KMS-11 (cell line): ENCODE results near the gene LINGO3.

ENCODE experiments used
- H2AFZ ChIP-seq: fragments of 200-600 bp; sonication (generic); 2 replicates; pipeline ENCODE4 v1.6.1; 2016; ENCODE audit warnings: antibody characterized with exemption, mixed run types, low read depth
- H3K27ac ChIP-seq: fragments of 200-600 bp; sonication (generic); 2 replicates; pipeline ENCODE4 v1.6.1; 2016; ENCODE audit warnings: mild to moderate bottlenecking, mixed run types
- H3K27me3 ChIP-seq: fragments of 200-600 bp; sonication (generic); 2 replicates; pipeline ENCODE4 v1.6.1; 2017; ENCODE audit warnings: mild to moderate bottlenecking, low read depth, mixed run types, moderate library complexity; ENCODE audit not compliant: insufficient read depth
- H3K36me3 ChIP-seq: fragments of 200-600 bp; sonication (generic); 2 replicates; pipeline ENCODE4 v1.6.1; 2017; ENCODE audit warnings: mild to moderate bottlenecking, mixed run types; ENCODE audit not compliant: insufficient read depth
- H3K4me1 ChIP-seq: fragments of 200-600 bp; sonication (generic); 2 replicates; pipeline ENCODE4 v1.6.1; 2016; ENCODE audit warnings: mild to moderate bottlenecking, low read depth, mixed run types; ENCODE audit not compliant: poor library complexity, severe bottlenecking
- H3K4me2 ChIP-seq: fragments of 200-600 bp; sonication (generic); 2 replicates; pipeline ENCODE4 v1.7.0; 2016; ENCODE audit warnings: mild to moderate bottlenecking, mixed run types
- H3K4me3 ChIP-seq: fragments of 200-600 bp; sonication (generic); IDR thresholded peaks from 2 replicates; pipeline ENCODE4 v1.6.1; 2017; ENCODE audit warnings: low read depth, low read length, mixed read lengths; ENCODE audit not compliant: insufficient read depth
- H3K79me2 ChIP-seq: fragments of 200-600 bp; sonication (generic); 2 replicates; pipeline ENCODE4 v1.6.1; 2016; ENCODE audit warnings: low read depth, mixed run types; ENCODE audit not compliant: insufficient read depth
- H3K9ac ChIP-seq: fragments of 200-600 bp; sonication (generic); 2 replicates; pipeline ENCODE4 v1.6.1; 2016; ENCODE audit warnings: mild to moderate bottlenecking, mixed run types
- H4K20me1 ChIP-seq: fragments of 200-600 bp; sonication (generic); 2 replicates; pipeline ENCODE4 v1.6.1; 2016; ENCODE audit warnings: mild to moderate bottlenecking, mixed run types; ENCODE audit not compliant: insufficient read depth
- TF ChIP-seq, protein P1 (sequence below): fragments of 200-600 bp; sonication (generic); conservative IDR thresholded peaks from 2 replicates; pipeline ENCODE4 v1.6.1; 2017; ENCODE audit warnings: low read depth, mild to moderate bottlenecking, antibody characterized with exemption, low read length, moderate library complexity, mixed read lengths

LINGO3 gene

DNA sequence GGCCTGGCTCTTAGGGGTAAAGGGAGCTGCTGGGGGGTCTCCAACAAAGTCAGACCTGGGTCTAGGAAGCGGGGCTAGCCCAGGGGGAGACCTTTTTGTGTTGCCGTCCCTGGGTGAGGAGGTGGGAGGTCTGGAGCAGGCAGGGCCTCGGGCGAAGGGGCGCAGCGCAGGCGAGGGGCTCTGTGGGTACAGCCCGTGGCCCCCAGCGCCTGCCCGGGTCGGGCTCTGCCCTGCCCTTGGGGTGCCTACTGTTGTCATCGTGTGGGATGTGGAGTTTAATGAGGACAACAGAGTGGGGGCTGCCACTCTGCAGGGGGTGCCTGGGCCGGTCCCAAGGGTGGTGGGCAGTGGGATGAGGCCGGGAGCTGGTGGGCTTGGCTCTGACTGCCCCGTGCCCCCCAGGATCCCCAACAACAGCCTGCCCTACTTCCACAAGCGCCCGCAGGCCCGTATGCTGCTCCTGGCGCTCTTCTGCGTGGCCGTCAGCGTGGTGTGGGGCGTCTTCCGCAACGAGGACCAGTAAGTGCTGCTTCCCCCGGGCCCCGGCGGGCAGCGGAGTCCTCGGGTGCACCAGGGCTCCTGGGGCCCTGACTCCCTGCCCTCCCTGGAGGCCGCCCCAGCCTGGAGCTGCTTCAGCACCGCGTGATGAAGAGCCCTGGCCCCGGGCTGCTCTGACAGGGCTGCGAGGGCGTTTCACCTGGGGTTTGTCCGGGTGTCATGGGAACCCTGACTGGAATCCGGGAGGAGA lies 32.7 kb upstream of the LINGO3 start:
- no peak overlapping the region for H3K27ac ChIP-seq
- H3K4me2 ChIP-seq, result no peak overlapping the region
- no peak overlapping the region for H2AFZ ChIP-seq
- no peak overlapping the region for H3K9ac ChIP-seq
- TF ChIP-seq, protein P1, sequence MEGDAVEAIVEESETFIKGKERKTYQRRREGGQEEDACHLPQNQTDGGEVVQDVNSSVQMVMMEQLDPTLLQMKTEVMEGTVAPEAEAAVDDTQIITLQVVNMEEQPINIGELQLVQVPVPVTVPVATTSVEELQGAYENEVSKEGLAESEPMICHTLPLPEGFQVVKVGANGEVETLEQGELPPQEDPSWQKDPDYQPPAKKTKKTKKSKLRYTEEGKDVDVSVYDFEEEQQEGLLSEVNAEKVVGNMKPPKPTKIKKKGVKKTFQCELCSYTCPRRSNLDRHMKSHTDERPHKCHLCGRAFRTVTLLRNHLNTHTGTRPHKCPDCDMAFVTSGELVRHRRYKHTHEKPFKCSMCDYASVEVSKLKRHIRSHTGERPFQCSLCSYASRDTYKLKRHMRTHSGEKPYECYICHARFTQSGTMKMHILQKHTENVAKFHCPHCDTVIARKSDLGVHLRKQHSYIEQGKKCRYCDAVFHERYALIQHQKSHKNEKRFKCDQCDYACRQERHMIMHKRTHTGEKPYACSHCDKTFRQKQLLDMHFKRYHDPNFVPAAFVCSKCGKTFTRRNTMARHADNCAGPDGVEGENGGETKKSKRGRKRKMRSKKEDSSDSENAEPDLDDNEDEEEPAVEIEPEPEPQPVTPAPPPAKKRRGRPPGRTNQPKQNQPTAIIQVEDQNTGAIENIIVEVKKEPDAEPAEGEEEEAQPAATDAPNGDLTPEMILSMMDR, result no peak
- H3K27me3 ChIP-seq, result no peaks in the 10 kb centered on the region
- H3K4me1 ChIP-seq, result no peaks in the 10 kb centered on the region
- no peaks in the 10 kb centered on the region for H3K36me3 ChIP-seq
- H3K79me2 ChIP-seq, result no peaks in the 10 kb centered on the region; the same call in 1 of the 2 replicates
- H3K4me3 ChIP-seq, result no peak overlapping the region
- no peaks in the 10 kb centered on the region for H4K20me1 ChIP-seq

- Histone ChIP-seq H2AFZ (no peak overlapping the region), H3K36me3 (no peaks in the 10 kb centered on the region), H3K27me3 (no peaks in the 10 kb centered on the region), H3K4me1 (no peaks in the 10 kb centered on the region), H3K4me3 (no peak overlapping the region), H3K27ac (no peak overlapping the region), H4K20me1 (no peaks in the 10 kb centered on the region), H3K79me2 (no peaks in the 10 kb centered on the region; the same call in 1 of the 2 replicates), H3K4me2 (no peak overlapping the region), H3K9ac (no peak overlapping the region)
- TF ChIP-seq, protein P1, result no peak
Measured at GRCh38 chr19:2339644-2340310, 31.8 kb upstream of the LINGO3 start.

GRCh38 chr19:2338751-2339643 lies 31.0 kb upstream of the LINGO3 start:
- Histone ChIP-seq H3K4me1 (no peaks in the 10 kb centered on the region), H3K79me2 (no peaks in the 10 kb centered on the region; the same call in 1 of the 2 replicates), H3K36me3 (no peaks in the 10 kb centered on the region), H3K27me3 (no peaks in the 10 kb centered on the region), H3K27ac (no peak overlapping the region), H4K20me1 (no peaks in the 10 kb centered on the region), H3K4me3 (no peak overlapping the region), H3K4me2 (no peak overlapping the region), H2AFZ (no peak overlapping the region), H3K9ac (no peak overlapping the region)
- TF ChIP-seq, protein P1, result no peak

- H2AFZ ChIP-seq, result no peak overlapping the region
- no peaks in the 10 kb centered on the region for H3K4me1 ChIP-seq
- H3K27me3 ChIP-seq, result no peaks in the 10 kb centered on the region
- no peak overlapping the region for H3K9ac ChIP-seq
- no peaks in the 10 kb centered on the region; the same call in 1 of the 2 replicates for H3K79me2 ChIP-seq
- H3K4me2 ChIP-seq, result no peak overlapping the region
- H3K36me3 ChIP-seq, result no peaks in the 10 kb centered on the region
- H4K20me1 ChIP-seq, result no peaks in the 10 kb centered on the region
- H3K4me3 ChIP-seq, result no peak overlapping the region
- no peak overlapping the region for H3K27ac ChIP-seq
- TF ChIP-seq, protein P1, result no peak
Measured at GRCh38 chr19:2338055-2338615, 30.2 kb upstream of the LINGO3 start.
